ENCODE measurements around the gene STAG2.

- TF ChIP-seq, protein P1, sequence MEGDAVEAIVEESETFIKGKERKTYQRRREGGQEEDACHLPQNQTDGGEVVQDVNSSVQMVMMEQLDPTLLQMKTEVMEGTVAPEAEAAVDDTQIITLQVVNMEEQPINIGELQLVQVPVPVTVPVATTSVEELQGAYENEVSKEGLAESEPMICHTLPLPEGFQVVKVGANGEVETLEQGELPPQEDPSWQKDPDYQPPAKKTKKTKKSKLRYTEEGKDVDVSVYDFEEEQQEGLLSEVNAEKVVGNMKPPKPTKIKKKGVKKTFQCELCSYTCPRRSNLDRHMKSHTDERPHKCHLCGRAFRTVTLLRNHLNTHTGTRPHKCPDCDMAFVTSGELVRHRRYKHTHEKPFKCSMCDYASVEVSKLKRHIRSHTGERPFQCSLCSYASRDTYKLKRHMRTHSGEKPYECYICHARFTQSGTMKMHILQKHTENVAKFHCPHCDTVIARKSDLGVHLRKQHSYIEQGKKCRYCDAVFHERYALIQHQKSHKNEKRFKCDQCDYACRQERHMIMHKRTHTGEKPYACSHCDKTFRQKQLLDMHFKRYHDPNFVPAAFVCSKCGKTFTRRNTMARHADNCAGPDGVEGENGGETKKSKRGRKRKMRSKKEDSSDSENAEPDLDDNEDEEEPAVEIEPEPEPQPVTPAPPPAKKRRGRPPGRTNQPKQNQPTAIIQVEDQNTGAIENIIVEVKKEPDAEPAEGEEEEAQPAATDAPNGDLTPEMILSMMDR (conservative IDR thresholded peaks at IDR 0.05): no peak
- no peak for TF ChIP-seq ZFX (IDR thresholded peaks at IDR 0.05)
Measured at GRCh38 chrX:124097116-124097515, 135.6 kb downstream of the STAG2 start.
